GM21423 (cell line): ENCODE measurements around the gene IL1B.

Source experiments
- ATAC-seq: cut with Tn5 transposase; IDR thresholded peaks from one replicate; pipeline ENCODE4 v1.9.1; 2021; ENCODE audit warnings: mild to moderate bottlenecking, moderate library complexity; ENCODE audit not compliant: unreplicated experiment

Gene IL1B

GRCh38 chr2:112836695-112837117 is at the start of gene IL1B:
IL1B (minus strand) TSS chr2:112836779; CDS start chr2:112836229, 550 bp downstream.
- no peak for ATAC-seq

DNA sequence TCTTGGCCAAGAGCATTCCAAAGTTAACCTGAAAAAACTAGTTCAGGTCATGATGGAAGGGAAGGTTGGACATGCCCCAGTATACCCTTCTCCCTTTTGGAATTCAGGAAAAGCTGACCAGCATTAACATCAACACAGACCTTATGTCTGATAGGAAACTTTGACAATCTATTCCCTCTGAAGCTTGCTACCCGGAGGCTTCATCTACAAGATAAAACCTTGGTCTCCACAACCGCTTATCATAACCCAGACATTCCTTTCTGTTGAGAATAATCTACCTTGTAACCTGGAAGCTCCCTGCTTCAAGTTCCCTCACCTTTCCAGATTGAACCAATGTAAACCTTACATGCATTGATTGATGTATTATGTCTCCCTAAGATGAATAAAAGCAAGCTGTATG is 49.7 kb upstream of the IL1B start:
- no peak for ATAC-seq

- no peak for ATAC-seq
These were observed 48.9 kb upstream of the IL1B start for GRCh38 chr2:112885506-112885902.

DNA sequence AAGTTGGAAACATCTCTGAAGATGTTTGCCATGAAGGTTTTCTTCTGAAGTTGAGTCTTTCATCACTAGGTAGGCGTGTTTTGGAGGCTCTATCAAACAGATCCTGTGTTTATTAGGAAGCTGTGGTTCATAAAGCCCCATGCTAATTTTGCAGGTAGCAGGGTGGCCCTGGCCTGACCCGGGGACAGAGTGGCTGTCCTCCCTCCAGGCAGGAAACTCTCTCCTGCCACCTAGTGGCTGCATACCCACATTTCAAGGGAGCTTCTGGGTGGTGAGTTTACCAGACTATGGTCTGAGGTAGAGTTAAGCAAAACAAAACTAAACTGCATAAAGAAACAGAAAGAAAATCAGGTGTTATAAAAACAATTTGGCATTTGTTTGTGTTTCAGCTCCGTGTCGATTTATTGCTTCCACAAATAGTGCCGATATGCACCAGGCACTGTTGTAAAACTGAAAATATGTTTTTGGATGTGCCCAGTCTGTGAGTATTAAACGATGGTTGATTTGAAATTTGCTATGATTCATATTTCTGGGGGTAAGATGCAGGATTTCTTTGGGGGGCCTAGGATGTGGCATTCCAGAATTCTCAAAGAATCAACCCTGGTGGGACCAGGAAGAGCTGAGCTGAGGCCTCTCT is 48.4 kb upstream of the IL1B start:
- ATAC-seq: peak; percentile 47

DNA sequence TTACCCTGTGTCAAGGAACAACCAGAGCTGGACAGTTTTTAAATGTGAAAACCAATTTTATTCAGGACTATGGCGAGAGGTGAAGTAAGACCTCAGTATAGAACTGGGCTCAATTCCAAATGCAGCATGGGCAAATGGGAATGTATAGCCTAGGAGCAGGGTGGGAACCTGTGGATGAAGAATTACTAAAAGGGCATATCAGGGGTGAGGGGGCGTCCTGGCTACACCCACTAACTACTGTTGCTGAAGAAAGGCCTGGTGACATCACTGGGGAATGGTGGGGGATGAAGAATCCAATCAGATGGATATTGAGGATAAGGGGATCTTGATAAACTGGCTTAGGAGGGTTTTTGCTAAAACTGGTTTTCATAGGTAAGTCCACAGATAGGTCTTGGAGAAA is 47.1 kb upstream of the IL1B start:
- ATAC-seq: no peak

- peak; percentile 61 for ATAC-seq
These were observed 44.8 kb upstream of the IL1B start for GRCh38 chr2:112881217-112881985.

- ATAC-seq: no peak
These were observed 44.1 kb upstream of the IL1B start for GRCh38 chr2:112880696-112881095.

GRCh38 chr2:112880091-112880531 is 43.5 kb upstream of the IL1B start:
- no peak for ATAC-seq

- ATAC-seq: no peak
These were observed 43.0 kb upstream of the IL1B start for GRCh38 chr2:112879491-112880041.

- no peak for ATAC-seq
These were observed 40.8 kb upstream of the IL1B start for GRCh38 chr2:112877423-112877822.

DNA sequence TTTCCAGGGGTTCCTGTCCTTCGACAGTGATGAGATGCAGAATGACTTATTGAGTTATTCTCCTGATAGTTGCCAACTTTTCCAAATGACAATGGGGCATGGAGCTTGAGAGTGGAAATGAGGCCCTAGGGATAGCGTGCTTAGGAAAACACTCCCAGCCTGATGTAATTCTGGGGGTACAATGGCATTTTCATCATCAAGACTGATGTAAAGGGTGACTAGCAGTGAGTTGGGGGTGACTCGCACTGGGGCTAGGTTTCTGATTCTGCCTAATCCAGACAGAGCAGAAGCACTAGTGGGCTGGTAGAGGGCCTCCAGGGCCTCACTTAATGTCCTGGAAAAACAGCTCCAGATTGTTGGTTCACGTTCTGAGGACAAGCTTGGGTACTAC is 40.4 kb upstream of the IL1B start:
- ATAC-seq: no peak

- ATAC-seq: no peak
These were observed 39.8 kb upstream of the IL1B start for GRCh38 chr2:112876257-112876970.

GRCh38 chr2:112870841-112871835 is 34.6 kb upstream of the IL1B start:
- no peak for ATAC-seq

- no peak for ATAC-seq
These were observed 32.8 kb upstream of the IL1B start for GRCh38 chr2:112869258-112869842.

DNA sequence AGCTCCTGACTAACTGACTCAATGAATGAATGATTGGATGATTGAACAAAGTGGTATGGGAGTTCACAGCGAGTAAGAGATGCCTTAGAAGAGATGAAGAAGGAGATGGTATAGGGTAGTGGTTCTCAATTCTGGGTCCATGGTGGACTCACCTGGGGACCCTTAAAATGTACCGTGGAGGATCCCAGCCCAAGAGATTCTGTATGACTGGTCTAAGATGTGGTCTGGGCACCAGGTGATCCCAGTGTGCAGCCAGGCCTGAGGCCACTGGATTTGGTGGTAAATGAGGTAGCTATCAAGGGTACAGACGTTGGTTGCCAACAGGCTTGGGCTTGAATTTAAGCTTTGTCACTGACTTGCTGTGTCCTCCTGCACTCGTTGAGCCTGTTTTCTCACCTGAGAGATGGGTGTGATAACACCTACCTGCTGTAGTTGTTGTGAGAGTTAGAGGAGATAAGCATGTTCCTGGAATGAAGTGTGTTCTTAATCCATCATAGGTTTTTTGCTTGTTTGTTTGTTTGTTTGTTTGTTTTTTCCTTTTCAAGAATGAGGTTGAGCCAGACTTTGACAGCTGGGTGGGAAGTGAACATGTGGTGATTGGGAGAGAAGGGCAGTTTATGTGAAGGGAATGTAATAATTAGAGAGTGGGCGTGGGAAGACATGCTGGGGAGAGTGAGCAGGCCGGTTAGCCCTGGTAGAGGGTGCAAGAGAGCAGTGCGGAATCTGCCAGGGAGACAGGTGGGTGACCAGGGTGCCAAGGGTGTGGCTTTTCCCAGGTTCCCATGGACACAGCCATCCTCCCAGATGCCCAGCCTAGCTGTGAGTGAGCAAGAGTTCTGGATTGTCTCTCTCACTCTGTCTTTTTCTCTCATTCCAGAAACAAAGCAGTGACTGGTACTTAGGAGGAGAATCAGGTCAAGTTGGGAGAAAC is 31.4 kb upstream of the IL1B start:
- no peak for ATAC-seq

DNA sequence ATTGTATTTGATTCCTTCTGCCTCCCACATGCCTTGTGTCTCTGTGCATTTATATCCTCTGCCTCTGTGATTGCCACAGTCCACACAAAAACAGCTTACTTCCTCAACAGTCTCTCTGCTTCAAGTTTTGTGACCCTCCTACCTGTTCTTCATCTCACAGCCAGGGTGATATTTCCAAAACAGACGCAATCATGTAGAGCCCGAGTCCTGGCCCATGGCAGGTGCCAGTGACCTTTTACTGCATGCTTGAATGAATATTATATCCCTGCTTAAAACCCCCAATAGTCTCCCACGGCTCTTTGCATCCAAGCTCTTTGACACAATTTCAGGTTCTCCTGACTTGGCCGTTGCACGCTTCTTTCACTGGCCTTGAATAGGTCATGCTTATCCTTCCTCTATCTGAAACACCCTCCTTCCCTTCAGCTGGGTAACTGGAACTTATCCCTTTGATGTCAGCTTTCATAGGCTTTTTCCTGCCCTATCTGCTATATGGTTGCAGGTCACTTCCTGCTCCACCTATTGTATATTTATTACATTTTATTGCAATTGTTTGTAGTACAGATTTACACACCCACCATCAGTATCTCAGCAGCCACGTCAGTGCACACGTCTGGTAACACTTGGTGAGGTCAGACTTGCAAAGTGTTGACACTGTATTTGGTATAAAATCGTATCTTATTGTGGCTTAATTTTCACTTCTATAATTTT is 29.7 kb upstream of the IL1B start:
- no peak for ATAC-seq

GRCh38 chr2:112864072-112864471 is 27.5 kb upstream of the IL1B start:
- ATAC-seq: no peak
